Measurements from ENCODE around the gene CFAP54. TPM values are rescaled to one million over a fixed set of nuclear protein-coding genes. Genes with fewer than 3 reads are reported as not detected.

CFAP54 gene
- total RNA-seq, 3 donors from 2014 or later: 0.43 to 1.9 (median 0.82) TPM

DNA sequence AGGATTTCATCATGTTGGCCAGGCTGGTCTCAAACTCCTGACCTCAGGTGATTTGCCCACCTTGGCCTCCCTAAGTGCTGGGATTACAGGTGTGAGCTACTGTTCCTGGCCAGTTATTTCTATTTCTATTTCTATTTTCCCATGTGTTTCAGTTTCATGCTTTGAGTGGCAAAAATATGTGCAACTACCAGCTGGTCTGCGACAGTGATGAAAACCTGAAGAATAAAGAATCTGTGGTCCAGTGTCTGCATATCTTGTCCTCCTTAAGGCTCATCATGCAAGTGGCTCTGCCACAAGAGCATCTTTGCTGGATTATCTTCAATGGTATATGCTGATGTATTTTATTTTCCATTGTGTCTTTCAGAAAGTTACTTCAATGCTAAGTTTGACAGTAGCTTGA lies 17.4 kb downstream of the CFAP54 start:
- H3K4me1 ChIP-seq (ENCODE audit: low read depth): no peaks in the 10 kb centered on the region
- intact Hi-C loops (cut with DNase I, micrococcal nuclease): no loop called here
- DNase-seq: no peak
- H3K4me3 ChIP-seq: no peak overlapping the region
- H3K9me3 ChIP-seq: no peaks in the 10 kb centered on the region
- TF ChIP-seq, protein P1, sequence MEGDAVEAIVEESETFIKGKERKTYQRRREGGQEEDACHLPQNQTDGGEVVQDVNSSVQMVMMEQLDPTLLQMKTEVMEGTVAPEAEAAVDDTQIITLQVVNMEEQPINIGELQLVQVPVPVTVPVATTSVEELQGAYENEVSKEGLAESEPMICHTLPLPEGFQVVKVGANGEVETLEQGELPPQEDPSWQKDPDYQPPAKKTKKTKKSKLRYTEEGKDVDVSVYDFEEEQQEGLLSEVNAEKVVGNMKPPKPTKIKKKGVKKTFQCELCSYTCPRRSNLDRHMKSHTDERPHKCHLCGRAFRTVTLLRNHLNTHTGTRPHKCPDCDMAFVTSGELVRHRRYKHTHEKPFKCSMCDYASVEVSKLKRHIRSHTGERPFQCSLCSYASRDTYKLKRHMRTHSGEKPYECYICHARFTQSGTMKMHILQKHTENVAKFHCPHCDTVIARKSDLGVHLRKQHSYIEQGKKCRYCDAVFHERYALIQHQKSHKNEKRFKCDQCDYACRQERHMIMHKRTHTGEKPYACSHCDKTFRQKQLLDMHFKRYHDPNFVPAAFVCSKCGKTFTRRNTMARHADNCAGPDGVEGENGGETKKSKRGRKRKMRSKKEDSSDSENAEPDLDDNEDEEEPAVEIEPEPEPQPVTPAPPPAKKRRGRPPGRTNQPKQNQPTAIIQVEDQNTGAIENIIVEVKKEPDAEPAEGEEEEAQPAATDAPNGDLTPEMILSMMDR (IDR thresholded peaks at IDR 0.05): no peak
- H3K36me3 ChIP-seq (ENCODE audit: low read depth): no peaks in the 10 kb centered on the region
- no peak for ATAC-seq

DNA sequence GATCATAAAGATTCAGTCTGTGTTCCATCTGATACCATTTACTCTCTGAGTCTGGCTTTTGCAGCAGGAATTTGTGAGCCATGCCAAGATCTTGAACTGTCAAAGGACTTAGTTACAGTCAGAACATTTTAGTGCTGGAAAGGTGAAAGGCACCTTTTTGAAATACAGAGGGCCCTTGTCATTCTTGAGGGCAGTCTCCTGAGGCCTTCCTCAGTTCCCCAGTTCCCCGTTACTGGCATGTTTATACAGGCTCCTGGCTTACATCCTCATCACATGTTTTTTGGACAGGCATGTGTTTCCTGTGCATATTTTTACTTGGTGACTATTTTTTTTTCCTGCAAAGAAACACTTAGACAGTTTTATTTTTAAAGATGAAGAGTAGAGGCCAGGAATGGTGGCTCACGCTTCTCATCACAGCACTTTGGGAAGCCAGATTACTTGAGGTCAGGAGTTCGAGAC lies 21.0 kb downstream of the CFAP54 start:
- ATAC-seq (no peak), DNase-seq (no peak)
- H3K4me3 ChIP-seq: no peak overlapping the region
- H3K4me1 ChIP-seq (ENCODE audit: low read depth): no peaks in the 10 kb centered on the region
- TF ChIP-seq, protein P1 (IDR thresholded peaks at IDR 0.05): no peak
- no peaks in the 10 kb centered on the region for H3K9me3 ChIP-seq
- intact Hi-C loops (cut with DNase I, micrococcal nuclease): no loop called here
- H3K36me3 ChIP-seq (ENCODE audit: low read depth): no peaks in the 10 kb centered on the region

DNA sequence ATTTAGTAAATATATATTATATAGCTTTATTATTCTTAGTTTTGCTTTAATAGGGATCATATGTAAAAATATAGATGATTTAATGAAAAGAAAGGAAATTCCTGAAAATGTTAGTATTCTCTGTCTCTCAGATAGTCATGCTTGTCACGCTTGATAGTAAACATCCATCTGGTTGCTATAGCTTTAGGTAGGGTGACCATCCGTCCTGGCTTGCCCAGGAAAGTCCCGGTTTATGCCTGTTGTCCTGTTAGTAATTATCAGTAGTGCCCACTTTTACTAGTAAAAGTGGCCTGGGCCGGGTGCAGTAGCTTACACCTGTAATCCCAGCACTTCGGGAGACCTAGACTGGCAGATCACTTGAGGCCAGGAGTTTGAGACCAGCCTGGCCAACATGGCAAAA lies 23.8 kb downstream of the CFAP54 start:
- DNase-seq (no peak), ATAC-seq (no peak)
- H3K9me3 ChIP-seq: no peaks in the 10 kb centered on the region
- TF ChIP-seq, protein P1 (IDR thresholded peaks at IDR 0.05): no peak
- H3K4me3 ChIP-seq: no peak overlapping the region
- no peaks in the 10 kb centered on the region for H3K36me3 ChIP-seq (ENCODE audit: low read depth)
- no peaks in the 10 kb centered on the region for H3K4me1 ChIP-seq (ENCODE audit: low read depth)
- intact Hi-C loops (cut with DNase I, micrococcal nuclease): no loop called here

DNA sequence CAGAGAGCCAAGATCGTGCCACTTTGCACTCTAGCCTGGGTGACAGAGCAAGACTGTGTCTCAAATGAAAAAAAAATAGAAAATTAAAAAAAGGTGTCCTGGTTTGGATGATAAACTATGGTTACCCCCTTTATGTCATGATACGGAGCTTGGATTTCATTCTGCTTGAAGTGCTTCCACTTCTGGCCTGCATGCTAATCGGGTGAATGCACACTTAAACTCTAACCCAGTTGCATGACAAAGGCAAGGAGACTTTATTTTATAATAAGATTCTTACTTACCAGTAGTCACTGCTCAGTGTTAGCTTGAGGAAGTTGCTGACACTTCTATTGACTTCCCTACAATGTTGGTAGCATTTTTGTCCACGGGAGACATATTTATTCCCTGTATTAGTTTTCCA lies 24.3 kb downstream of the CFAP54 start:
- H3K36me3 ChIP-seq (ENCODE audit: low read depth): no peaks in the 10 kb centered on the region
- no peaks in the 10 kb centered on the region for H3K4me1 ChIP-seq (ENCODE audit: low read depth)
- no peaks in the 10 kb centered on the region for H3K9me3 ChIP-seq
- ATAC-seq: no peak
- intact Hi-C loops (cut with DNase I, micrococcal nuclease): no loop called here
- H3K4me3 ChIP-seq: no peak overlapping the region
- TF ChIP-seq, protein P1 (IDR thresholded peaks at IDR 0.05): no peak
- DNase-seq: no peak

DNA sequence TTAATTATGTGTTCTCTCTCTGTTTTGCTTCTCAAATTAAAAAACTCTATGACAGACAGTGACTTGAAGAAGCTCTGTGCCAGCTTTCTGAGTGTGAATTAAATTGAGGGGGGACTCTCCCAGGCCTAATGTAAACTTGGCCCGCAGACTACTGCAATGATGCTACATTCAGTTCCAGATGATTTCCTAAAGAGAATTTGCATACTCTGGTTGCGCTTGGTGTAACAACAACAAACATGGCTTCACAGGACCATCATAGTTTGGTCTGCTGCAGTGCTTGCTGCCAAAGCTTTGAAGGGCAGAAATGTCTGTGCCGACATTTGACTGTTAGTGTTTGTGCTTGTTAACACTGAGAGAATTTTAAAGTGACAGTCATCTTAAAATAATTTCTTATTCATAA lies 25.0 kb downstream of the CFAP54 start:
- DNase-seq (no peak), ATAC-seq (peak; percentile 19)
- intact Hi-C loops (cut with DNase I, micrococcal nuclease): no loop called here
- Histone ChIP-seq H3K4me1 (ENCODE audit: low read depth) (no peaks in the 10 kb centered on the region), H3K9me3 (no peaks in the 10 kb centered on the region), H3K36me3 (ENCODE audit: low read depth) (no peaks in the 10 kb centered on the region), H3K4me3 (no peak overlapping the region)
- TF ChIP-seq, protein P1 (IDR thresholded peaks at IDR 0.05): no peak

All from mucosa of descending colon (tissue), 3 donors.